Fibroblast of villous mesenchyme (primary cell): ENCODE data around the gene IGFL4. TPM values are rescaled to one million over a fixed set of nuclear protein-coding genes. Genes with fewer than 3 reads are reported as not detected.

Experiments used
- DNase-seq: peaks from one replicate; pipeline ENCODE4 v3.0.0-alpha.2; 2010; ENCODE audit warnings: low read depth
- H3K4me3 ChIP-seq: 2 replicates; pipeline ENCODE4 v1.5.1; 2011; ENCODE audit warnings: low read depth, mild to moderate bottlenecking, low read length
- total RNA-seq: library from RNA; depleted of rRNA; stranded (reverse); fragments of >200 nt; gene quantifications from 2 replicates; pipeline ENCODE4 v1.2.3, GENCODE V29; 2012
- TF ChIP-seq, protein P1 (sequence below): IDR thresholded peaks from 2 replicates; pipeline ENCODE4 v1.5.1; 2012; ENCODE audit warnings: low read depth, mild to moderate bottlenecking, low read length; ENCODE audit not compliant: insufficient read depth

Gene IGFL4
- total RNA-seq, 1 donor: not detected

DNA sequence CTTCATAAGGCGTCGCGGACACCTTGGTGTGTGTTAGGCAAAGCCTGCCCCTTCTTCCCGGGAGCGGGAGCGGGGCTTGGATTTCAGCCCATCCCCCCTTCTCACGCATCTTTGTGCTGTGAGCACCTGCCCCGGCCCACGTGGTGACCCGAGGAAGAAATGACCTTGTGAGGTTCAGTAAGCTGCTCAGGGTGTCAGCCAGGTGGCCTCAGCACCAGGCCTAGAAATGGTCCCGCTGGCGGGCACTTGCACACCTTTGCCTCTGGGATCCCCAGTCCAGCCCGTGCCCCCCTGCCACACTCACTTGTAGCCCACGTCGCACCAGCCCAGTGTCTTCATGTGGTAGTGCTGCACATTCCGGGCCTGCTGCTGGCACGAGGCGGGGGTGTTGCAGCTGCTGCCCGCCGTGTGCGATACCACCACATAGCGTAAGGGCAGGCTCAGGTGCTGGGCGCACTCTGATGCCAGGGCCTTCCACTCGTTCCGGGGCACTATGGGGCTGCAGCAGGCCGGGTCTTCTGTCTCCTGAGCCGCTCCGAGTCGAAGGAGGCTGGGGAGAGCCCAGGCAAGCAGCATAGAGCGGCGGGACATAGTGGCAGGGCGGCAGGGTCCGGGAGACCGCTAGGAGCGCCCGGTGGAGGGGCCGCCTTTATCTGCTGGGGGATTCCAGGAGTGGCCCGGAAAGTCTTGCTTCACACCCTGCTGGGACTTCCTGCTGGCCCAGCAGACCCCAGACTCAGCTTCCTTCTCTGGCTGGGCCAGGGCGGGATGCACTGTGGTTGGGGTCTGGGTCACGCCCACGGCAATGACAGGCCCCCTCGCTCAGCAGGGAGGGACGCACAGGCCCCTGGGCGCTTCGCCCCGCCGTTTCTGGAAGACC is 18.1 kb downstream of the IGFL4 start, which contains the start of gene PGLYRP1:
Gene PGLYRP1, minus strand, starts transcription at position 623 of the 880 bp plus-strand sequence. Its CDS starts 32 bp downstream, at position 591.
- DNase-seq: no peak
- no peak within 1 kb of the TSS for H3K4me3 ChIP-seq
- TF ChIP-seq, protein P1, sequence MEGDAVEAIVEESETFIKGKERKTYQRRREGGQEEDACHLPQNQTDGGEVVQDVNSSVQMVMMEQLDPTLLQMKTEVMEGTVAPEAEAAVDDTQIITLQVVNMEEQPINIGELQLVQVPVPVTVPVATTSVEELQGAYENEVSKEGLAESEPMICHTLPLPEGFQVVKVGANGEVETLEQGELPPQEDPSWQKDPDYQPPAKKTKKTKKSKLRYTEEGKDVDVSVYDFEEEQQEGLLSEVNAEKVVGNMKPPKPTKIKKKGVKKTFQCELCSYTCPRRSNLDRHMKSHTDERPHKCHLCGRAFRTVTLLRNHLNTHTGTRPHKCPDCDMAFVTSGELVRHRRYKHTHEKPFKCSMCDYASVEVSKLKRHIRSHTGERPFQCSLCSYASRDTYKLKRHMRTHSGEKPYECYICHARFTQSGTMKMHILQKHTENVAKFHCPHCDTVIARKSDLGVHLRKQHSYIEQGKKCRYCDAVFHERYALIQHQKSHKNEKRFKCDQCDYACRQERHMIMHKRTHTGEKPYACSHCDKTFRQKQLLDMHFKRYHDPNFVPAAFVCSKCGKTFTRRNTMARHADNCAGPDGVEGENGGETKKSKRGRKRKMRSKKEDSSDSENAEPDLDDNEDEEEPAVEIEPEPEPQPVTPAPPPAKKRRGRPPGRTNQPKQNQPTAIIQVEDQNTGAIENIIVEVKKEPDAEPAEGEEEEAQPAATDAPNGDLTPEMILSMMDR: no peak

DNA sequence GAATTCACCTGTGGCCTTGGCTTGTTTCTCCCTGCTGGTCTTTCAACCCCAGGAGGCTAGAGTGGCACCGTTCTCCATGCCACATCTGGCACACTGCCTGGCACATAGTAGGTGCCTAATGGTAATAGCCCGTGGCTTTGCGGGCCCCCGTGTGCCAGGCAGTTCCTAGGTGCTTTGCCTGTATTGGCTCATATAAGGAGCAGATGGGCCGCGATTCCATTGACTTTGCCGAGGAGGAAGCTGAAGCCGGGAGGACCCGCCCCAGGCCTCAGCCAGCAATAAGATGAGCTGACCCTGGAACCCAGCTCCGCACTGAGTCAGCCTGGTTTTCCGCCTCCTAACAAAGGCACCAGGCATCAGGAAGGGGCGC is 18.8 kb downstream of the IGFL4 start:
- TF ChIP-seq, protein P1: no peak
- DNase-seq: no peak
- no peak overlapping the region for H3K4me3 ChIP-seq

DNA sequence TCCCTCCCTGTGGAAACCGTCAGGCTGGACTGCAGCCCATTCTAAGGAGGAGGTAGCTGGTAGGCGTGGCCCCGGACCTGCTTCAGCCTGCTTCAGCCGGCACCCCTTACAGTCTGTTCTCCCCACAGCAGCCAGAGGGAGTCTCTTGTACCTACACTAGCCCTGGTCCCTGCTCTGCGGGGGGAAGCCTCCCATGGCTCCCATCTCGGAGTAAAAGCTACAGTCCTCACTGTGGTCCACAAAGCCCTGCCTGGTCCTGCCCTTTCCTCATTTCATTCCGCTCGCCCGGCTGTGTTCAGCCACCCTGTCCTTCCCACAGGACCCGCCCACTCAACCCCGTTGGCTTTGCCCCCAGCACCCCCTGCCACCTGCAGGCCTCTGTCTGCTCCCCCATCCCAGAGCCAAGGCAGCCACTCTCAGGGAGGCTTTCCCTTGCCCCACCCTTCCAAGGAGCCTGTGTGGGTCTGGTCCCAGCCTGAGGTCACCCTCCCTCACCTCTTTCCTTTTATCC is 19.2 kb downstream of the IGFL4 start:
- no peak overlapping the region for H3K4me3 ChIP-seq
- no peak for DNase-seq
- TF ChIP-seq, protein P1: no peak

DNA sequence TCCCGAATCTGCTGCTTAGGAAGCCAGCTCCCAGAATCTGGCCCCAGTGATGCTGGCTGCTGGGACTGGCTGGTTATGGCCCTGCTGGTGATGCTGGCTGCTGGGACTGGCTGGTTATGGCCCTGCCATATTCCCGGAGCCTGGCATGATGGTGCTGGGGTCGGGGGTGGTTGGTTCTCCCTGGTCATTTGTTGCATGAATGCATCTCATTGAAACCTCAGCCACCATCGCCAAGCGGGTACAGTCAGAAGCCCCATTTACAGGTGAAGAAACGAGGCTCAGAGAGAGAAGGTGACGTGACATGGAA is 20.0 kb downstream of the IGFL4 start:
- no peak overlapping the region for H3K4me3 ChIP-seq
- TF ChIP-seq, protein P1: no peak
- no peak for DNase-seq

DNA sequence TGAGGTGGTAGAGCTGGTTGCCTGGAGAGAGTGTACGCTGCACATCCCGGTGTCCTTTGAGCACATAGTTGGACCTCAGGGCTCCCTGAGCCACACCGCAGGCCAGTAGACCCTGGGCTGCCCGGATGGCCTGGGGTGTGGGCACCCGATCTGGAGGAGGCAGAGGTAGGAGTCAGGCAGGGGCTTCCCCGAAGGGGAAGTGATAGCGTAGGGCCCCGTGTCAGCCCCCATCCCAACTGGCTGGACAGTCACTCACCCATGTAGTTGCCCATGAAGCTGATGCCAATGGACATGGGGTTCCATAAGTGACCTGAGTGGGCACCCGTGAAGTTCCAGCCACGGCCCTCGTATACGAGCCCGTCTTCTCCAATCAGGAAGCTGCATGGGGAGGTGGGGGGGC is 21.5 kb downstream of the IGFL4 start:
- TF ChIP-seq, protein P1: no peak
- H3K4me3 ChIP-seq: no peak overlapping the region
- no peak for DNase-seq

DNA sequence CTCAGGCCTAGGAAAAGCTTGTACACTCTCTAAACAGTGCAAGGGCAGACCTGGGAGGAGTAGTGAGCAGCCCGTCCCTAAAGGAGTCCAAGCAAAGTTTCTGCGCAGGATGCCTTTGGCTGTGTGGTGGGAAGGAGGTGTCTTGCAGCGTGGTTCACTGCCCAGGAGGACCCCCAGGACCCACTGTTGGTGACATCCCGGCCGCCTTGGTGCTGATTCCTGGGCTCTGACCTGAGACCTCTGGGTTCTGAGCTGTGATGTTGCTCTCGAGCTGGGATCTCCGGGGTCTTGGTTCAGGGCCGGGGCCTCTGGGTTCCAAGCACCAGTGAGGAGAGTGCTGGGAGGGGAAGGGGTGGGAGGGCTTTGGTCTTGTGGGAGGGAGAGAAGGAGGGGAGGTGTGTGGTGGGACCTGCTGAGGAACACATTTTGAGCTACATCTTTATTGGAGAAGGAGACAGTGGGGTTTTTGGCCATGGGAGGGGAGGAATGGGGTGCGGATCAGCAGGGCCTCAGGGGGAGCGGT is 22.0 kb downstream of the IGFL4 start:
- H3K4me3 ChIP-seq: no peak overlapping the region
- TF ChIP-seq, protein P1: no peak
- DNase-seq: no peak
